HEK293 (cell line): Measurements from ENCODE around the gene MUC20.

Experiments used
- CTCF ChIA-PET: fragments of 350-600 bp; formaldehyde crosslinking; extraction: SDS; loops from one replicate; lab custom pipeline; 2021; ENCODE audit warnings: antibody characterized with exemption; lab: Yijun Ruan, JAX
- POLR2A ChIA-PET: fragments of 300-600 bp; formaldehyde crosslinking; extraction: SDS; loops from one replicate; lab custom pipeline; 2020; ENCODE audit warnings: antibody characterized with exemption, inconsistent platforms; lab: Yijun Ruan, JAX
- H3K27ac ChIP-seq: fragments of 200-500 bp; sonication (Bioruptor generic); 2 replicates; pipeline ENCODE4 v1.5.1; 2014; ENCODE audit warnings: low read depth, low read length, control low read depth, inconsistent platforms; ENCODE audit errors: extremely low read depth
- H3K36me3 ChIP-seq, 2 experiments: fragments of 200-500 bp in 1 of 2; sonication (Bioruptor generic) in 1 of 2; 1 replicate in 1 of 2; 2 replicates in 1 of 2; pipeline ENCODE4 v1.5.1; 2014 to 2017; ENCODE audit warnings: inconsistent platforms in 2 of 2, low read length in 2 of 2; ENCODE audit not compliant: control insufficient read depth in 2 of 2, insufficient read depth in 1 of 2
- H3K4me1 ChIP-seq: fragments of 200-500 bp; sonication (Bioruptor generic); 2 replicates; pipeline ENCODE4 v1.5.1; 2014; ENCODE audit warnings: mild to moderate bottlenecking, low read length, inconsistent platforms; ENCODE audit not compliant: control insufficient read depth, insufficient read depth
- H3K4me3 ChIP-seq: 2 replicates; pipeline ENCODE4 v1.5.1; 2011; ENCODE audit warnings: low read depth, mild to moderate bottlenecking, control low read depth, low read length, moderate library complexity
- H3K9me3 ChIP-seq: fragments of 200-500 bp; sonication (Bioruptor generic); 2 replicates; pipeline ENCODE4 v1.5.1; 2014; ENCODE audit warnings: low read depth, low read length, inconsistent platforms; ENCODE audit not compliant: control insufficient read depth, insufficient read depth
- ATF2 ChIP-seq: fragments of 450-650 bp; formaldehyde crosslinking; IDR thresholded peaks from 2 replicates; pipeline ENCODE4 v1.5.1; 2016; ENCODE audit warnings: missing biosample characterization, missing genetic modification characterization, low read depth
- GLI2 ChIP-seq: fragments of 450-650 bp; formaldehyde crosslinking; IDR thresholded peaks from 2 replicates; pipeline ENCODE4; 2017; ENCODE audit warnings: missing biosample characterization, missing genetic modification characterization, low read depth, borderline replicate concordance
- HOXA7 ChIP-seq: sonication (generic); formaldehyde crosslinking; IDR thresholded peaks from 2 replicates; pipeline ENCODE4 v1.8.1; 2022; ENCODE audit warnings: missing genetic modification reagents, borderline replicate concordance
- KLF16 ChIP-seq: fragments of 450-650 bp; formaldehyde crosslinking; IDR thresholded peaks from 2 replicates; pipeline ENCODE4 v1.5.1; 2017; ENCODE audit warnings: missing biosample characterization, missing genetic modification characterization
- PRDM1 ChIP-seq: fragments of 450-650 bp; formaldehyde crosslinking; IDR thresholded peaks from 2 replicates; pipeline ENCODE4; 2016; ENCODE audit warnings: missing biosample characterization, missing genetic modification characterization
- ZBTB20 ChIP-seq: fragments of 450-650 bp; formaldehyde crosslinking; IDR thresholded peaks from 2 replicates; pipeline ENCODE4 v1.5.1; 2016; ENCODE audit warnings: missing biosample characterization, missing genetic modification characterization
- ZBTB7A ChIP-seq: fragments of 450-650 bp; formaldehyde crosslinking; IDR thresholded peaks from 2 replicates; pipeline ENCODE4 v1.5.1; 2016; ENCODE audit warnings: low read depth, missing biosample characterization, missing genetic modification characterization
- ZIC2 ChIP-seq: fragments of 450-650 bp; formaldehyde crosslinking; IDR thresholded peaks from 2 replicates; pipeline ENCODE4 v1.5.1; 2016; ENCODE audit warnings: missing biosample characterization, missing genetic modification characterization
- ZNF169 ChIP-seq: fragments of 450-650 bp; formaldehyde crosslinking; IDR thresholded peaks from 2 replicates; pipeline ENCODE4 v1.5.1; 2016; ENCODE audit warnings: missing biosample characterization, missing genetic modification characterization
- ZNF174 ChIP-seq: fragments of 450-650 bp; formaldehyde crosslinking; IDR thresholded peaks from 2 replicates; pipeline ENCODE4 v1.5.0; 2017; ENCODE audit warnings: missing biosample characterization, mild to moderate bottlenecking, missing genetic modification characterization
- ZNF280D ChIP-seq: fragments of 450-650 bp; formaldehyde crosslinking; IDR thresholded peaks from 2 replicates; pipeline ENCODE4 v1.5.1; 2016; ENCODE audit warnings: missing biosample characterization, missing genetic modification characterization
- ZNF324 ChIP-seq: fragments of 450-650 bp; formaldehyde crosslinking; IDR thresholded peaks from 2 replicates; pipeline ENCODE4 v1.5.1; 2016; ENCODE audit warnings: missing biosample characterization, missing genetic modification characterization
- ZNF341 ChIP-seq: fragments of 450-650 bp; formaldehyde crosslinking; IDR thresholded peaks from 2 replicates; pipeline ENCODE4; 2016; ENCODE audit warnings: low read depth, missing biosample characterization, missing genetic modification characterization
- ZNF391 ChIP-seq: fragments of 450-650 bp; formaldehyde crosslinking; IDR thresholded peaks from 2 replicates; pipeline ENCODE4 v1.5.1; 2016; ENCODE audit warnings: low read depth, missing biosample characterization, missing genetic modification characterization, borderline replicate concordance
- ZNF513 ChIP-seq: fragments of 450-650 bp; IDR thresholded peaks from 2 replicates; pipeline ENCODE4 v1.5.1; 2018; ENCODE audit warnings: missing biosample characterization, missing genetic modification characterization
- ZNF677 ChIP-seq: fragments of 450-650 bp; IDR thresholded peaks from 2 replicates; pipeline ENCODE4 v1.5.0; 2018; ENCODE audit warnings: missing biosample characterization, mild to moderate bottlenecking, missing genetic modification characterization, moderate library complexity
- ZNF791 ChIP-seq: fragments of 450-650 bp; formaldehyde crosslinking; IDR thresholded peaks from 2 replicates; pipeline ENCODE4 v1.5.1; 2016; ENCODE audit warnings: missing biosample characterization, missing genetic modification characterization

Gene MUC20

DNA sequence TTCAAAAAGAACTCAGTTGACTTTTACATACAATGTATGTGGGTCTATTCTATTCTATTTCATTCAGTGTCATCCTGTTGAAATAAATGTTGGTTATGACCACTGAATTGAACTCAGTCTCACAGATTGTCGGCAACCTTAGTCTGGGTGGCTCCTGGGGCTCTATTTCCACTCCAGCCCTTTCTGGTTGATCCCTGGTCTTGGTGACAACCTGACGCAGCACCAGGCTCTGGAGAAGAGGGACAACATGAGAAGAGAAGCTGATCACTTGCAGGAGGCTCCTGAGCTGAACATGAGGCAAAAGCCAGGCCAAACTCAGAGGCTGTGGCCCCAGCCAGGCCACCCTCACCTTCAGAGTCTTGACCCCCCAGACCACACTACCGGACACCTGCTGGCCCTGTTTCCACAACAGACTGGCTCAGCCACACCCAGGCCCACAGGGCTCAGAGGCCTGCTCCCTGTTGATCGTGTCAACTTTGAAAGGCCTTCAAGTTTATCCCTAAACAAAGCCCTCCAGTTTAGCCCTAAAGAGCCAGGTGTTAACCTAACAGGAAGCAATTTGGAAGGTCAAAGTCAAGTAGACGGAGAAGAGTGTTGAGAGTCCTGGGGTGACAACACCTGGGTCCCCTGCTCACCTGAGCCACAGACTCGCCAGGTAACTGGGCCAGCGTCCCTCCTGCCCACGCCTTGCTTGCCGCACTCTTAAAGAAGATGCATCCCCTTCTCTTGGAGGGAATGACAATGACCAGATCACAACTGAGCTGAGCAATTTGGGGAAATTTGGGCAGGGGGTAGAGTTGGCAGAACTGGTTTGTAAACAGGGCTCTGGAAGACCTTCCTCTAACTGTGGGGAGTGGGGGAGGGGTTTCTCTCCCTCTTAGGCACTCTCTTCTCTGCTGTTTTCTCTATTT is 15.4 kb upstream of the MUC20 start (continued):
- no peak for TF ChIP-seq ZNF280D
- TF ChIP-seq ZNF677, result no peak
- TF ChIP-seq ZNF513 (tag by site-specific recombination), result no peak
- TF ChIP-seq GLI2 (tag by site-specific recombination), result no peak
- TF ChIP-seq ZNF324 (tag by site-specific recombination), result no peak
- TF ChIP-seq ATF2, result no peak
- TF ChIP-seq ZNF791 (tag by site-specific recombination), result no peak
- TF ChIP-seq ZBTB7A (tag by site-specific recombination), result no peak
- TF ChIP-seq, all 188 proteins: peak for 0

GRCh38 chr3:195708061-195708460 is 12.7 kb upstream of the MUC20 start:
- Histone ChIP-seq H3K4me3 (no peak overlapping the region), H3K4me1 (no peaks in the 10 kb centered on the region), H3K9me3 (no peaks in the 10 kb centered on the region), H3K27ac (no peak overlapping the region), H3K36me3 (no peaks in the 10 kb centered on the region)
- CTCF ChIA-PET, result interaction anchor here (1.6 kb wide), 1 partner anchor 142 kb away, joined by 4 read pairs; no protein-coding TSS in a partner anchor
- POLR2A ChIA-PET, result no interaction called here
- no peak for TF ChIP-seq GLI2 (tag by site-specific recombination)
- TF ChIP-seq KLF16 (tag by site-specific recombination), result no peak
- no peak for TF ChIP-seq PRDM1
- TF ChIP-seq ZNF174, result no peak
- no peak for TF ChIP-seq HOXA7 (CRISPR knock-in tag)
- TF ChIP-seq ZNF341 (tag by site-specific recombination), result no peak
- no peak for TF ChIP-seq ZNF169 (tag by site-specific recombination)

- Histone ChIP-seq H3K9me3 (no peaks in the 10 kb centered on the region), H3K36me3 (no peaks in the 10 kb centered on the region), H3K4me1 (no peaks in the 10 kb centered on the region), H3K27ac (no peak overlapping the region), H3K4me3 (no peak overlapping the region)
- ChIA-PET POLR2A (no interaction called here), CTCF (interaction anchor here (0.7 to 0.8 kb wide), 2 partner anchors 142 to 203 kb away, joined by 3 read pairs; no protein-coding TSS in a partner anchor)
- TF ChIP-seq ZBTB7A (tag by site-specific recombination) (no peak), ZBTB20 (tag by site-specific recombination) (no peak), ZNF391 (no peak), ZIC2 (no peak)
Observed at GRCh38 chr3:195708626-195709481, 11.9 kb upstream of the MUC20 start.
